MCF 10A (cell line): ENCODE data around the gene ELF1. TPM values are rescaled to one million over a fixed set of nuclear protein-coding genes. Genes with fewer than 3 reads are reported as not detected.
A peak's percentile ranks its signal among the peaks of the same experiment; 100 is the strongest.

ENCODE experiments used
- BruUV-seq: library from RNA; stranded (reverse); fragments of 400-500 nt; replicated peaks from 2 replicates; lab custom pipeline; 2021; lab: Mats Ljungman, UMichigan
- CTCF ChIA-PET: fragments of 300-600 bp; sonication (Branson Sonifier 250); formaldehyde crosslinking; extraction: SDS; loops from one replicate; lab custom pipeline; 2021; ENCODE audit warnings: antibody characterized with exemption, inconsistent platforms; lab: Yijun Ruan, JAX
- POLR2A ChIA-PET: fragments of 300-600, 350-650 bp; sonication (Branson Sonifier 250); formaldehyde crosslinking; extraction: SDS; loops from one replicate; lab custom pipeline; 2020; ENCODE audit warnings: antibody characterized with exemption, inconsistent platforms; lab: Yijun Ruan, JAX
- DNase-seq: peaks from one replicate; pipeline ENCODE4 v3.0.0-alpha.2; 2018; ENCODE audit not compliant: unreplicated experiment
- H3K27ac Mint-ChIP-seq: one replicate; pipeline ENCODE4 v1.8.0; 2022; ENCODE audit warnings: mild to moderate bottlenecking, low read depth, mixed read lengths; ENCODE audit not compliant: unreplicated experiment
- H3K27me3 Mint-ChIP-seq: one replicate; pipeline ENCODE4 v1.8.0; 2022; ENCODE audit warnings: mixed read lengths; ENCODE audit not compliant: insufficient read depth, unreplicated experiment
- H3K36me3 Mint-ChIP-seq: one replicate; pipeline ENCODE4 v1.8.0; 2022; ENCODE audit warnings: mild to moderate bottlenecking, moderate library complexity, mixed read lengths; ENCODE audit not compliant: insufficient read depth, unreplicated experiment
- H3K4me1 Mint-ChIP-seq: one replicate; pipeline ENCODE4 v1.8.0; 2022; ENCODE audit warnings: mixed read lengths; ENCODE audit not compliant: insufficient read depth, unreplicated experiment
- H3K4me3 Mint-ChIP-seq: one replicate; pipeline ENCODE4 v1.8.0; 2022; ENCODE audit warnings: mild to moderate bottlenecking, moderate library complexity, mixed read lengths; ENCODE audit not compliant: unreplicated experiment
- H3K9me3 Mint-ChIP-seq: one replicate; pipeline ENCODE4 v1.8.0; 2022; ENCODE audit warnings: mixed read lengths; ENCODE audit not compliant: unreplicated experiment
- intact Hi-C: fragments of 100-400 bp; cut with micrococcal nuclease; formaldehyde crosslinking; loops from 2 replicates; pipeline ENCODE4 v1.14.1; 2022
- total RNA-seq: library from RNA; stranded (reverse); gene quantifications from 2 replicates; pipeline ENCODE4 v1.2.3, GENCODE V29; 2022
- TF ChIP-seq, protein P1 (sequence below): fragments of 200-600 bp; IDR thresholded peaks from one replicate; pipeline ENCODE4 v1.8.0; 2022; ENCODE audit warnings: antibody characterized with exemption, mild to moderate bottlenecking; ENCODE audit not compliant: unreplicated experiment

Gene ELF1
- total RNA-seq, 1 experiment from 2014 or later = 73.7 TPM

DNA sequence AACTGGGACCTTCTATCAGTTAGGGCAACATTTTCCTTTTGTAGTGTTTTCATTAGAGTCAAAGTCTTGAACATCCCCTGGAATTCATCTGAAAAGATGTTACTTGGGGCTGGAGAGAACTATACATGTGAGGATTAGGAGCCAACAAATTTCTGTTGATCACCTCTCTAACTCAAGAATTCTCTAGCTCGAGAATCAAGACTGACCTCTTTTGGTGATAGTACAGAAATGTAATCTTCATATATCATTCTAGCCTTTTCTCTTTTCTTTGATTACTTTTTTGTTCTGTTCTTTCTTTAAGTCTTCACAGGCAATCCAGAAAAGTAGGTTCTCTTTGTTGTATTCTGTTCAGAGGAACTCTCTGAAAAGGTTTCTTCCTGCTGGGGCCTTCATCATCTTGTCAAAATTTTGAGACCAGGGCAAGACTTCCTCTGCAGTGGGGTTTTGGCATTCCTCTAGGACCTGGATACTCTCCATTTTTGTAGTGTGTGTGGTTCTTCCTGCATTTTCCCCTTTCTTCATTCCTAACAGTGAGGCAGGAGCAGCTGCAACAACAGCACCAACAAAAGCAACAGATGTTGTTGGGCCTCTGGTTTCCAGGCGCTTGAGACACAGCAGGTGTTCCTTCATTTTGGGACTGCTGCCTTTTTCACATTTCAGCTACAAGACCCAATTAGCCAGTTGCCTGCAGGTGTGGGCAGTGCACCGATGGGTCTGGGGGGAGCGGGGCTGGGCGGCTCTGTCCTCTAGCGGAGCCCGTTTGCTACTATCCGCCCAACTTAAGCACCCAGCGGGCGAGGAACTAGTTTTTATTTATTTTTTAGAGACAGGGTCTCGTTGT lies 26.2 kb downstream of the ELF1 start:
- Mint-ChIP-seq H3K27ac (no peak overlapping the region), H3K9me3 (no peaks in the 10 kb centered on the region), H3K27me3 (no peaks in the 10 kb centered on the region), H3K36me3 (peaks cover 47% of the 10 kb centered on the region), H3K4me1 (peaks cover 28% of the 10 kb centered on the region), H3K4me3 (no peak overlapping the region)
- no TSS peak for BruUV-seq
- TF ChIP-seq, protein P1, sequence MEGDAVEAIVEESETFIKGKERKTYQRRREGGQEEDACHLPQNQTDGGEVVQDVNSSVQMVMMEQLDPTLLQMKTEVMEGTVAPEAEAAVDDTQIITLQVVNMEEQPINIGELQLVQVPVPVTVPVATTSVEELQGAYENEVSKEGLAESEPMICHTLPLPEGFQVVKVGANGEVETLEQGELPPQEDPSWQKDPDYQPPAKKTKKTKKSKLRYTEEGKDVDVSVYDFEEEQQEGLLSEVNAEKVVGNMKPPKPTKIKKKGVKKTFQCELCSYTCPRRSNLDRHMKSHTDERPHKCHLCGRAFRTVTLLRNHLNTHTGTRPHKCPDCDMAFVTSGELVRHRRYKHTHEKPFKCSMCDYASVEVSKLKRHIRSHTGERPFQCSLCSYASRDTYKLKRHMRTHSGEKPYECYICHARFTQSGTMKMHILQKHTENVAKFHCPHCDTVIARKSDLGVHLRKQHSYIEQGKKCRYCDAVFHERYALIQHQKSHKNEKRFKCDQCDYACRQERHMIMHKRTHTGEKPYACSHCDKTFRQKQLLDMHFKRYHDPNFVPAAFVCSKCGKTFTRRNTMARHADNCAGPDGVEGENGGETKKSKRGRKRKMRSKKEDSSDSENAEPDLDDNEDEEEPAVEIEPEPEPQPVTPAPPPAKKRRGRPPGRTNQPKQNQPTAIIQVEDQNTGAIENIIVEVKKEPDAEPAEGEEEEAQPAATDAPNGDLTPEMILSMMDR = peak; percentile 9
- no peak for DNase-seq
- ChIA-PET POLR2A (interaction anchor here (0.6 to 2.5 kb wide), 7 partner anchors 10 to 71 kb away, joined by 3 to 14 read pairs (median 4); partner anchors contain the start of genes ELF1 and WBP4), CTCF (interaction anchor here (0.7 to 1.3 kb wide), 7 partner anchors 9 to 887 kb away, joined by 3 to 4 read pairs (median 3); no protein-coding TSS in a partner anchor)
- intact Hi-C loops = loop anchor here (5.0 kb wide), 1 partner anchor 216 kb away; no protein-coding TSS in a partner anchor

- no TSS peak for BruUV-seq
- Mint-ChIP-seq H3K36me3 (peaks cover 2% of the 10 kb centered on the region), H3K4me1 (peaks cover 30% of the 10 kb centered on the region), H3K4me3 (no peak overlapping the region), H3K27ac (no peak overlapping the region), H3K27me3 (no peaks in the 10 kb centered on the region), H3K9me3 (no peaks in the 10 kb centered on the region)
- DNase-seq = no peak
- ChIA-PET POLR2A (interaction anchor here (0.6 to 2.6 kb wide), 3 partner anchors 21 to 31 kb away, joined by 3 to 10 read pairs (median 3); partner anchors contain the start of gene ELF1), CTCF (interaction anchor here (0.5 to 0.7 kb wide), 2 partner anchors 66 to 91 kb away, joined by 3 to 5 read pairs; no protein-coding TSS in a partner anchor)
- TF ChIP-seq, protein P1 = no peak
- intact Hi-C loops = no loop called here
These were observed 31.4 kb downstream of the ELF1 start for GRCh38 chr13:40987606-40988280.

- TF ChIP-seq, protein P1 = no peak
- Mint-ChIP-seq H3K4me1 (peaks cover 31% of the 10 kb centered on the region), H3K27me3 (no peaks in the 10 kb centered on the region), H3K36me3 (peaks cover 14% of the 10 kb centered on the region), H3K4me3 (no peak overlapping the region), H3K9me3 (no peaks in the 10 kb centered on the region), H3K27ac (peak overlapping the region; percentile 40)
- ChIA-PET CTCF (interaction anchor here (0.8 kb wide), 1 partner anchor 188 kb away, joined by 4 read pairs; no protein-coding TSS in a partner anchor), POLR2A (interaction anchor here (0.6 to 2.9 kb wide), 10 partner anchors 9 to 559 kb away, joined by 3 to 19 read pairs (median 3); partner anchors contain the start of gene WBP4)
- no TSS peak for BruUV-seq
- intact Hi-C loops = no loop called here
- no peak for DNase-seq
These were observed 32.8 kb downstream of the ELF1 start for GRCh38 chr13:40986101-40986856.
